ENCODE results near the gene GLT6D1. TPM values are rescaled to one million over a fixed set of nuclear protein-coding genes. Genes with fewer than 3 reads are reported as not detected.

GLT6D1 gene
- total RNA-seq, 4 donors from 2014 or later, result not detected

DNA sequence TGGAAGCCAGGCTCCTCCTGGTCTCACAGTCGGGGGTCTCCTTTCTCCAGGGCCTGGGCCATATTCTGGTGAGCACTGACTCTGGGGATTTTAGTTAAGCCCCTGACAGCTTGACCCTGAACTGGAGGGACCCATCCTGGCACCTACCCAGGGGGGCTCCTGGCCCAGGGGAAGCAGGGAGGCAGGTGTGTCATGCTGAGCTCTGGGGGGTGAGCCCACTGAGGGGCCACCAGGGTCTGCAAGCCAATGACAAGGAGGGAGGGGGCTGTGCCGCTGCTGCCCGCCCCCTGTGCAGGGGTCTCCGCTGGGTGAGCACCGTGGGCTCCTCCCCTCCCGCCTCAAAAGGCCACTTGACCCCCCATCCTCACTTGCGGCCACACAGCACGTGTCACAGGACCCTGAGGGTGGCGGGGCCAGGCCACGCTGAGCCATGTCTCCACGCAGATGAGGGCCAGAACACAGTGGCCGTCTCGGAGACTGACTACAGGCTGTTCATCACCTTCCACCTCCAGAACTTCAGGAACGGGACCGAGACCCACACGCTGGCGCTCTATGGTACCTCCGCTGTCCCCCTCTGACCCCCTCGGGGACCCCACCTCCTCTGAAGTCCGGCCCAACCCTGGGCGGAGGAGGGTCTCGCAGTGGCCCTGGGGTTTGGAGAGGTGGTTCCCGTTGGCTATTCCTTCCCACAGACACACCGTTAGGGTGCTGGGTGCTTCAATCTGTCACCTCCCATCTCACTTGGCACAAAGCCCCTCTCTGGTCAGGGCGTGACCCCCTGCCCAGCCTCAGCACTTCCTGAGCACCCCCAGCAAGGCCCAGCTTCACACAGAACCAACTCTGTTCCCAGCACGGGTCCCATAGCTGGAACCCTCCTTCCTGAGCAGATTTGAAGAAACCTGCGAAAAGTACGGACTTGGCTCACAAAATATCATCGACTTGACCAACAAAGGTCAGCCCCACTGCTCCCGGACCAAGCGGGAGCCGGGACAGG lies 25.8 kb upstream of the GLT6D1 start:
- DNase-seq (ENCODE audit: low spot score), result no peak
- no peak for ATAC-seq (ENCODE audit: low FRiP score)
- TF ChIP-seq, protein P1, sequence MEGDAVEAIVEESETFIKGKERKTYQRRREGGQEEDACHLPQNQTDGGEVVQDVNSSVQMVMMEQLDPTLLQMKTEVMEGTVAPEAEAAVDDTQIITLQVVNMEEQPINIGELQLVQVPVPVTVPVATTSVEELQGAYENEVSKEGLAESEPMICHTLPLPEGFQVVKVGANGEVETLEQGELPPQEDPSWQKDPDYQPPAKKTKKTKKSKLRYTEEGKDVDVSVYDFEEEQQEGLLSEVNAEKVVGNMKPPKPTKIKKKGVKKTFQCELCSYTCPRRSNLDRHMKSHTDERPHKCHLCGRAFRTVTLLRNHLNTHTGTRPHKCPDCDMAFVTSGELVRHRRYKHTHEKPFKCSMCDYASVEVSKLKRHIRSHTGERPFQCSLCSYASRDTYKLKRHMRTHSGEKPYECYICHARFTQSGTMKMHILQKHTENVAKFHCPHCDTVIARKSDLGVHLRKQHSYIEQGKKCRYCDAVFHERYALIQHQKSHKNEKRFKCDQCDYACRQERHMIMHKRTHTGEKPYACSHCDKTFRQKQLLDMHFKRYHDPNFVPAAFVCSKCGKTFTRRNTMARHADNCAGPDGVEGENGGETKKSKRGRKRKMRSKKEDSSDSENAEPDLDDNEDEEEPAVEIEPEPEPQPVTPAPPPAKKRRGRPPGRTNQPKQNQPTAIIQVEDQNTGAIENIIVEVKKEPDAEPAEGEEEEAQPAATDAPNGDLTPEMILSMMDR (IDR thresholded peaks at IDR 0.05), result no peak

DNA sequence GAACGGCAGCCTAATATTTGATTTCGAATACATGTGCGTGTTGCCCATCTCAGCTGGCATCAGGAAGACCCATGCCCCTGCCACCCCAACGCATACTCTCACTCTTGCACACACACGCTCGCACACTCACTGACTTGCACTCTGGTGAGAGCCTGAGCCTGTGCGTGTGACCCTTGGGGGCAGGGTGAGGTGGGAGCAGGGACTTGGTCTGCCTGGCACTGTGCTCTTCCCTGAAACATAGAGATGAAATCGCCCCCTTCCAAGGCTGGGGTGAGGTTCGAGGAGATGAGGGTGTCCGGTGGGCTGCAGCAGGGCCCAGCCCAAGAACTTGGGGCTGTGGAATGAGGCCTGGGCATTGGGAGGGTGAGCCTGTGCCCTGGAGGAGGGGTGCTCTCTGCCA lies 24.9 kb upstream of the GLT6D1 start:
- DNase-seq (ENCODE audit: low spot score) (no peak), ATAC-seq (ENCODE audit: low FRiP score) (no peak)
- TF ChIP-seq, protein P1 (IDR thresholded peaks at IDR 0.05), result no peak

- TF ChIP-seq, protein P1 (IDR thresholded peaks at IDR 0.05), result no peak
- ATAC-seq (ENCODE audit: low FRiP score) (no peak), DNase-seq (ENCODE audit: low spot score) (no peak)
These were observed 24.5 kb upstream of the GLT6D1 start for GRCh38 chr9:135663857-135664256.

- TF ChIP-seq, protein P1 (IDR thresholded peaks at IDR 0.05), result no peak
- ATAC-seq (ENCODE audit: low FRiP score), result no peak
- no peak for DNase-seq (ENCODE audit: low spot score)
These were observed 24.1 kb upstream of the GLT6D1 start for GRCh38 chr9:135663451-135663770.

- DNase-seq (ENCODE audit: low spot score) (no peak), ATAC-seq (ENCODE audit: low FRiP score) (no peak)
- TF ChIP-seq, protein P1 (IDR thresholded peaks at IDR 0.05), result no peak
These were observed 23.6 kb upstream of the GLT6D1 start, which contains the start of gene LCN9 for GRCh38 chr9:135662758-135663450. Gene LCN9 (plus strand): TSS chr9:135663309. CDS start chr9:135663322, 13 bp downstream.

GRCh38 chr9:135661816-135662560 lies 22.6 kb upstream of the GLT6D1 start:
- TF ChIP-seq, protein P1 (IDR thresholded peaks at IDR 0.05), result no peak
- DNase-seq (ENCODE audit: low spot score) (no peak), ATAC-seq (ENCODE audit: low FRiP score) (no peak)
